ENCODE data around the gene ROR2. TPM values are rescaled to one million over a fixed set of nuclear protein-coding genes. Genes with fewer than 3 reads are reported as not detected.
A peak's percentile ranks its signal among the peaks of the same experiment; 100 is the strongest.

The ROR2 gene
- polyA plus RNA-seq, 3 donors: not detected

DNA sequence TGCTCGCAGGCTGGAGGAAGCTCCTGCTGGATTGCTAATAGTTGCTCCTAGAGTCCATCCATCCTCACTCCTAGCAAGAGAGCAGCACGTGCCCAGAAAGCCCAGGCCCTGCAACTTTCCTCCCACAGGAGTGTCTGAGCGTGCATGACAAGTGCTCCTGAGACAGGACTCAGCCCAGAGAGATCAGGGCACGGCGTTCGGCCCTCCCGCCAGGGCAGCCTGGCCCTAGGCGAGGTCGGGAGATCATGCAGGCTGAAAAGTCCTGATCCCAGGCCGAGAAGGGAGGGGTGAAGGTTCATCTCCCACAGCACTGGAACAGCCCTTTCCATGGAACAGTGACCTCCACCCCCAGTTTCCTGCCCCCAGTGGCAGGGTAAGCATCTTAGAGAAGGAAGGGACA, 94.8 kb downstream of the ROR2 start:
- no peaks in the 10 kb centered on the region for H4K20me1 ChIP-seq (ENCODE audit: insufficient read depth, low read length)
- H3K27me3 ChIP-seq (ENCODE audit: control insufficient read depth in 2 of 2, insufficient read depth in 2 of 2, low read length in 2 of 2): no peaks in the 10 kb centered on the region
- Mint-ChIP-seq H3K27me3 (ENCODE audit: low read depth in 3 of 3) (peaks cover 2 to 4% (median 4%) of the 10 kb centered on the region in 3 donors), H3K4me1 (no peaks in the 10 kb centered on the region), H3K36me3 (no peaks in the 10 kb centered on the region), H3K27ac (peak overlapping the region in 1 of 7 donors; percentile 44), H3K4me3 (no peak overlapping the region), H3K9me3 (peaks cover 0 to under 1% (median 0%) of the 10 kb centered on the region in 7 donors)
- intact Hi-C loops (cut with micrococcal nuclease): no loop called here
- no peaks in the 10 kb centered on the region for H3K79me2 ChIP-seq (ENCODE audit: insufficient read depth, low read length)
- no peak overlapping the region for H3K4me2 ChIP-seq (replicated peaks; ENCODE audit: extremely low read depth, low read length, poor library complexity, severe bottlenecking)
- H3K4me3 ChIP-seq (replicated peaks in 1 of 3; ENCODE audit: low read depth in 2 of 3, low read length in 3 of 3): no peak overlapping the region
- H3K9ac ChIP-seq (ENCODE audit: insufficient read depth, low read length, poor library complexity, severe bottlenecking): no peak overlapping the region
- DNase-seq: no peak
- no peak overlapping the region for H2AFZ ChIP-seq (ENCODE audit: insufficient read depth, low read depth, low read length, poor library complexity, severe bottlenecking)
- no peaks in the 10 kb centered on the region for H3K4me1 ChIP-seq (ENCODE audit: control insufficient read depth in 1 of 2, insufficient read depth in 2 of 2, low read length in 2 of 2)
- WGBS (ENCODE audit: insufficient coverage): 92% methylated on average over 9 of the region's 10 CpGs
- no peak overlapping the region for H3K27ac ChIP-seq (ENCODE audit: low read depth in 1 of 2, low read length in 2 of 2)
- no peaks in the 10 kb centered on the region for H3K36me3 ChIP-seq (replicated peaks in 1 of 2; ENCODE audit: control insufficient read depth in 1 of 2, insufficient read depth in 2 of 2, low read length in 2 of 2)
- no peaks in the 10 kb centered on the region for H3K9me3 ChIP-seq (replicated peaks in 1 of 2; ENCODE audit: control insufficient read depth in 1 of 2, insufficient read depth in 1 of 2, low read length in 2 of 2)
- TF ChIP-seq, protein P1, sequence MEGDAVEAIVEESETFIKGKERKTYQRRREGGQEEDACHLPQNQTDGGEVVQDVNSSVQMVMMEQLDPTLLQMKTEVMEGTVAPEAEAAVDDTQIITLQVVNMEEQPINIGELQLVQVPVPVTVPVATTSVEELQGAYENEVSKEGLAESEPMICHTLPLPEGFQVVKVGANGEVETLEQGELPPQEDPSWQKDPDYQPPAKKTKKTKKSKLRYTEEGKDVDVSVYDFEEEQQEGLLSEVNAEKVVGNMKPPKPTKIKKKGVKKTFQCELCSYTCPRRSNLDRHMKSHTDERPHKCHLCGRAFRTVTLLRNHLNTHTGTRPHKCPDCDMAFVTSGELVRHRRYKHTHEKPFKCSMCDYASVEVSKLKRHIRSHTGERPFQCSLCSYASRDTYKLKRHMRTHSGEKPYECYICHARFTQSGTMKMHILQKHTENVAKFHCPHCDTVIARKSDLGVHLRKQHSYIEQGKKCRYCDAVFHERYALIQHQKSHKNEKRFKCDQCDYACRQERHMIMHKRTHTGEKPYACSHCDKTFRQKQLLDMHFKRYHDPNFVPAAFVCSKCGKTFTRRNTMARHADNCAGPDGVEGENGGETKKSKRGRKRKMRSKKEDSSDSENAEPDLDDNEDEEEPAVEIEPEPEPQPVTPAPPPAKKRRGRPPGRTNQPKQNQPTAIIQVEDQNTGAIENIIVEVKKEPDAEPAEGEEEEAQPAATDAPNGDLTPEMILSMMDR (IDR thresholded peaks at IDR 0.05): no peak

DNA sequence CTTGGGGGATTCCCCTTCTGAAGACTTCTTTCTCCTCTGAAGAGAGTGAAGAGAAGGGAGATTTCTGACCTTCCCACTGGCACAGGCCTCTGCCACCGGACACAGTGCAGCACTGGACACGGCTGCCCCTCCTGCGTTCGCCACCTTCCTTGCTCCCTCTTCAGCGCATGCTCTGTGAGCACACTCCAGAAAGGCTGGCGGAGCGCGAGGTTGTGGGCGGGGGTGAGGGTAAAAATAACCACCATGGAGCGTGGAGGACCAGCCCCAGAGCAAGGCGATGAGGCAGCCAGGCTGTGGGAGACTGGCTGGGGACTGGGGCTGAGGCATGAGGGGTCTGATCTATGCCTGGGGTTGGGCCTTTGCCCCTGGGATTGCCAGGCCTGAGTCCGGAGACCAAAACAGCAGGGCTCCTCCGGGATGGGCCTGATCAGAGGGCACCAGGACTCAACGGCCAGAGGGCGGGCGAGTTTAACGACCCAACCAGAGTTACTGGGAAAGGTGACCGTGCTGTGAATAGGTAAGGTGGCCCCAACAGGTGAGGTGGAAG, 97.2 kb downstream of the ROR2 start:
- H2AFZ ChIP-seq (ENCODE audit: insufficient read depth, low read depth, low read length, poor library complexity, severe bottlenecking): no peak overlapping the region
- H4K20me1 ChIP-seq (ENCODE audit: insufficient read depth, low read length): no peaks in the 10 kb centered on the region
- H3K9ac ChIP-seq (ENCODE audit: insufficient read depth, low read length, poor library complexity, severe bottlenecking): no peak overlapping the region
- Mint-ChIP-seq H3K4me3 (no peak overlapping the region), H3K9me3 (no peaks in the 10 kb centered on the region), H3K27me3 (ENCODE audit: low read depth in 3 of 3) (peaks cover 2 to 4% (median 4%) of the 10 kb centered on the region in 3 donors), H3K36me3 (no peaks in the 10 kb centered on the region), H3K4me1 (no peaks in the 10 kb centered on the region), H3K27ac (peak overlapping the region in 1 of 7 donors; percentile 56)
- no peaks in the 10 kb centered on the region for H3K4me1 ChIP-seq (ENCODE audit: control insufficient read depth in 1 of 2, insufficient read depth in 2 of 2, low read length in 2 of 2)
- no peaks in the 10 kb centered on the region for H3K36me3 ChIP-seq (replicated peaks in 1 of 2; ENCODE audit: control insufficient read depth in 1 of 2, insufficient read depth in 2 of 2, low read length in 2 of 2)
- TF ChIP-seq, protein P1 (IDR thresholded peaks at IDR 0.05): no peak
- DNase-seq: no peak
- intact Hi-C loops (cut with micrococcal nuclease): no loop called here
- no peaks in the 10 kb centered on the region for H3K79me2 ChIP-seq (ENCODE audit: insufficient read depth, low read length)
- H3K4me3 ChIP-seq (replicated peaks in 1 of 3; ENCODE audit: low read depth in 2 of 3, low read length in 3 of 3): no peak overlapping the region
- 97% methylated on average over 14 of the region's 18 CpGs for WGBS (ENCODE audit: insufficient coverage)
- H3K27me3 ChIP-seq (ENCODE audit: control insufficient read depth in 2 of 2, insufficient read depth in 2 of 2, low read length in 2 of 2): no peaks in the 10 kb centered on the region
- no peaks in the 10 kb centered on the region for H3K9me3 ChIP-seq (replicated peaks in 1 of 2; ENCODE audit: control insufficient read depth in 1 of 2, insufficient read depth in 1 of 2, low read length in 2 of 2)
- H3K4me2 ChIP-seq (replicated peaks; ENCODE audit: extremely low read depth, low read length, poor library complexity, severe bottlenecking): no peak overlapping the region
- H3K27ac ChIP-seq (ENCODE audit: low read depth in 1 of 2, low read length in 2 of 2): no peak overlapping the region
